Measurements from ENCODE around the gene TMEM38A.
"Not testable (repeated sequence)": the region's sequence is repeated elsewhere in the genome, so short reads cannot be mapped to it uniquely, and the experiment has no call there.

Gene TMEM38A

DNA sequence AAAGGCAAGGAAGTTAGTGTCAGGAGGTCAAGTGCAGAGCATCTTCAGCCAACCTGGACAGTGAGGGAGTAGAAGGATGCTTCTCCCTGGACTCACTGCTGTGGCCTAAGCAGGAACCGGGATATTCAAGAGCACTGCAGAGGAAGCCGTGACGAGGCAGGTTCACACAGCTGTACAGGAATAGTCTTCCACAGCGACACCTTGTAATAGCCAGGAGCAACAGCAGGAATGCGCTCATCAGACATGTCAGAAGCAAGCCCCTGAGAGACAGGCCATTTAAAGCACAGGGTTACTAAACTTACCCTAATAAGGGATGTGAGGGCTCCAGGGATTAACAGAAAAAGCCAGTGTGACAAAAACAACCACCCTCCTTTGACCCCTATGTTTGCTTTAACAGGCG, 29.5 kb upstream of the TMEM38A start:
- DNase-seq, result no peak

DNA sequence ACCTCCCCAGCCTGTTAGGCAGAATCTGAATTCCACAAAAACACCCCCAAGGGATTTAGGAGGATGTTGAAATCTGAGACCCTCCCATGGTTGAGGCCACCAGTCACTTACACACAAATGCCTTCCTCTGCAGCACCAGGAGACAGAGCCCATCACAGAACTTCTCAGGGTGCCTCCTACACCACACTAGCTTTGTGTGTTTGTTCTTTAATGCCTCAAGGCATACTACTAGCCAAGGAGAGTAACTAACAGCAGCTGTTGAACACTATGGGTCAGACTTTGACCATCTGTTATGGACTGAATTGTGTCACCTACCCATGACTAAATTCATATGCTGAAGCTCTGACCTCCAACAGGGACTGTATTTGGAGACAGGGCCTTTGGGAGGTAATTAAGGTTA, 23.4 kb upstream of the TMEM38A start:
- DNase-seq, result no peak

DNA sequence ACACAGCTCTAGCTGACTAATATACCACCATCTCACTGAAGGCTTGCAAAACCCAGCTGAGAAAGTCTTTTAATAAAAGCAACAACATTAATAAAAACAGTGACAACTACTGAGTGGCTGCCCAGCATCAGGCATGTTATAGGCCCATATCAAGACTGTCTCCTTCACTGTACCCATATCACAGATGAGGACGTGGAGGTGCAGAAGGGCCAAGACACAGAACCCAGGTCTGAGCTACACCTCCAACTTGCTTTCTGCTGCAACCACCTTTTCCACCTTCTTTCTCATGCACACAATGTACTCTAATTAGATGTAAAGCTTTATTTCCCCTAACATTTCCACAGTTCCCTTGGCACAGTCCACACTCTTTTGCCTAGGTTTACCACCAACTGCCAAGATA, 22.3 kb upstream of the TMEM38A start:
- no peak for DNase-seq

DNA sequence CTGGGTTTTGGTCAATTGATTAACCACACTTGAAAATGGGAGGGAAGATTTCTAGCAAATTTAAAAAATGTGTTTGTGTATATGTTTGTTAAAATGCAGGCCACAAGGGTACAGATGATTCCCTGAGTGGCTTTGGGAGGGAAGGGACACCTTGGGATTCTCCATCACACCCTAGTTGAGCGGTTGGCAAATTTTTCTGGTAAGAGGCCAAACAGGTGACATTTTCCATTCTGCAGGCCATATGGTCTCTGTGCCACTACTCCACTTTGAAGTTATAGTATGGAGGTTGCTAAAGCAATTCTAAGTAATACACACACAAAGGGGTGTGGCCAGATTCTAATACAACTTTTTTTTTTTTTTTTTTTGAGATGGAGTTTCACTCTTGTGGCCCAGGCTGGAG, 20.0 kb upstream of the TMEM38A start:
- no peak for DNase-seq

DNA sequence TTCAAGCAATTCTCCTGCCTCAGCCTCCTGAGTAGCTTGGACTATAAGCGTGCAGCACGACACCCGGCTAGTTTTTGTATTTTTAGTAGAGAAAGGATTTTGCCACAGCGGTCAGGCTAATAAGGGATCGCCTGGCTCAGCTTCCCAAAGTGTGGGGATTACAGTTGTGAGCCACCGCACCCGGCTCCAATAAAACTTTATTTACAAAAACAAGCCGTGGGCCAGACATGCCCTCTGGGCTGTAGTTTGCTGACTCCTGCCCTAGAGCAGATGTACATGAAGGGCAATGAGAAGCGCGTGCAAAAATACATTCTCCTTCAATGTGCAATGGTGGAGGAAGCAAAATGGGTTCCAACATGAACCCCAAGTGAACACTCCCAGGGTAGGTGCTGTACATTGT, 19.2 kb upstream of the TMEM38A start:
- no peak for DNase-seq

DNA sequence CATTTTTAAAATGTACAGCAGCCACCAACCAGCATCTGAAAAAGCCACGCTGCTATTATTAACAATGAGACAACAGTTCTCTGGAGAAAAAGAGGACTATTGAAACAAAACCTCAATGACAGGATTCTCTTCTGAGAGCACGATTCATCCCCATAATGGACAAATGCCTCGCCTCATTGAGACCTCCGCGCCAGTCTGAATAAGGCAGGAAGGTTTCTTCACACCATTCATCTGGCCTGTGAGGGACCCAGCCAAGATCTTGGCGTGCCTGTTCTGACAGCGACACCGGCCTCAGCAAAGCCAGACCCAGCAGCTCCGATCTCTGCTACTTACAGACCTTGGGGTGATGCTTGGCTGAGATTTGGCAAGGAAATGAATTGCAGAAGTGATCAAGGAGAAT, 15.8 kb upstream of the TMEM38A start:
- peak in 50 of 58 donors; percentile 3 to 89 (median 50) for DNase-seq

DNA sequence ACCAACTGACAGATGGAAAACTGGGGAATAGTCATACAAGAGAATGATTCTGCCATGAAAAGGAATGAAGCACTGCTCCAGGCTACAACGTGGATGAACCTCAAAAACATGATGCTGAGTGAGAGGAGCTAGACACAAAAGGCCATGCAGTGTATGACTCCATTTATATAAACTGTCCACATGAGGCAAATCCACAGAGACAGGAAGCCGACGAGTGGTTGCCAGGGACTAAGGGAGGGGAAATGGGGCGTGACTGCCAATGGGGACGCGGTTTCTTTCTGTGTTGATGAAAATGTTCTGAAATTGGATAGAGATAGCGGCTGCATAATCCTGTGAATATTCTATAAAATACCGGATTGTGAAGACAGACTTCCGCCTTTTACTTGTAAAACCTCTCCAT, 11.2 kb upstream of the TMEM38A start:
- no peak for DNase-seq

DNA sequence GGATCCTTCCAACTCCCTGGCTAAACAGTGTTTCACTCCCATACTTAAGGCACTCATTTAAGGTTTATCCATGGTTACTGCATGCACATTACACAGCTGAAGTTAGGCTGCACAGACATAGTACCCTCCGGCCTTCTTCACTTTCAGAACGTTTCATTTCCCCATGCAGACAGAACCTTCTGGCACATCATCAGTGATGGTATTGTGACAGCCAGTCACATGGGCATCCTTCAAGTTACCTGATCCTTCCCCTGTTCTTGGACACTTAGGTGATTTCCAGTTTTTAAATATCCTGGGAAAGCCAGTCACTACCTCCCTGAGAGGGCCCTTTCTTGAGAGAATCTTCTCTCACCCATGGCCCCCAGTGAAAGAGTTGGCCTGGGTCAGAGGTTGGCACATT, 10.1 kb upstream of the TMEM38A start:
- DNase-seq, result no peak

DNA sequence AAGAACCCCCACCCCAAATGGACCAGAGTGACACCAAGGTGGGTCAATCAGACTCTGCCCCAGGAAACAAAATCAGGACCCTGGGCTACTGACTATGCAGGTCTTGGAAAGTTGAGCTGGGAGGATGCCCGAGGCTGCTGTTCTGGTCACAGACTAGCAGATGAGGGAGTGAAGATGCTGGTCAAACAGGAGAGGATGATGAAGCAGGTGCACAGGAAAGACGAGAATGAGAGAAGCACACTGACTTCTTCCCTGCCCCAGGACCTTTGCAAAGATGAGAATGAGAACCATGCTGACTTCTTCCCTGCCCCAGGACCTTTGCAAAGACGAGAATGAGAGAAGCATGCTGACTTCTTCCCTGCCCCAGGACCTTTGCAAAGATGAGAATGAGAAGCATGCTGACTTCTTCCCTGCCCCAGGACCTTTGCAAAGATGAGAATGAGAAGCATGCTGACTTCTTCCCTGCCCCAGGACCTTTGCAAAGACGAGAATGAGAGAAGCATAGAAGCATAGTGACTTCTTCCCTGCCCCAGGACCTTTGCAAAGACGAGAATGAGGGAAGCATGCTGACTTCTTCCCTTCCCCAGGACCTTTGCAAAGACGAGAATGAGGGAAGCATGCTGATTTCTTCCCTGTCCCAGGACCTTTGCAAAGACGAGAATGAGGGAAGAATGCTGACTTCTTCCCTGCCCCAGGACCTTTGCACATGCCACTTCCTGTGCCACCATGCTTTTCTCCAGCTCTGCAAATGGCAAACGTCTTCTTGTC, 9.3 kb upstream of the TMEM38A start:
- DNase-seq, result not testable (repeated sequence)

DNA sequence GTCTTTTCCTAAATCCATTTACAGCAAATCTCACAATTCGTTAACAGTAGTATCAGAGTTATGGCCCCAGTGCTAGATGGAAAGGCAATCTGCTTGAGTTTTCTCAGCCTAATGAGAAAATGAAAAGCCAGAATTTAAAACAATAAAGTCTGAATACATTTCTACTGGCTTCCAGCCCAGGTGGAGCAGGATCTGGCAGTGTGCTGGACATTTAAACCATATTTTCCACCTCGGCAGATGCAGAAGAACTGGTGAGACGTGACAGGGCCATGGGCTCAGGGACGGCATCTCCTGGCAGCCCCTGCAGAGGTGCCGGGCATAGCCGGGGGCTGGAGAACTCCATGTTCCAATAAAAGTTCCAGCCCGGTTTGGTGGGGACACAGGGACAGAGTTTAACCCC, 8.1 kb upstream of the TMEM38A start:
- DNase-seq, result no peak

DNA sequence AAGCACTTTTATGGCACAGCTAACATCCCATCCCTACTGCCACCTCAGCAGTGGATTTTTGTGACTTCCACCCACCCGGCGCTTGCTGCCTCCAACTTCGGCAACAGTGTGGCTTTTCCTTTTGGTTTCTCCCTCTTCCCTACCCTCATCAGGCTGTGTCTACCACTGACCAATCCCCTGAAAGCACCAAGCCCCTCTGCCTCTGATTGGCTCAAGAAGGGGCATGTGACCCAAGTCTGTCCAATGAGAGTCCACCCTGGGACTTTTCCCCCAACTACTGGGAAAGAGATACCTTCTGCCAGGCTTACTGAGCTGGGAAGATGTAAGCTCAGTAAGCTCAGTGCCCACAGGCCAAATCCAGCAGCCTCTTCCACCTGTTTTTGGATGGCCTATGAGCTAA, 6.8 kb upstream of the TMEM38A start:
- peak in 3 of 58 donors; percentile 3 to 25 (median 8) for DNase-seq

DNA sequence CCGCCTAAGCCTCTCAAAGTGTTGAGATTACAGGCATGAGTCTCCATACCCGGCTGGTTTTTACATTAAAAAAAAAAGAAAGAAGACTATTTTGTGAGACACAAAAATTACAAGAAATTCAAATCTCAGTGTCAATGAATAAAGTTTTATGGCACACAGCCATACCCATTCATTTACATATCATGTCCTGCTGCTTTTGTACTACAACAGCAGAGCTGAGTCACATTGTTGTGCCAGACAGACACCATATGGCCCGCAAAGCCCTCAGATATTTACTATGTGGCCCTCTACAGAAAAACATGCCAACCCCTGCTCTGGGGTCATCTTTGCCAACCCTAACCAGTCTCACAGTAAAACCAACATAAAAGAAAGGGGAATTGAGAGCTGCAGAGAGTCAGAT, 6.3 kb upstream of the TMEM38A start:
- peak in 1 of 58 donors; percentile 1 for DNase-seq

DNA sequence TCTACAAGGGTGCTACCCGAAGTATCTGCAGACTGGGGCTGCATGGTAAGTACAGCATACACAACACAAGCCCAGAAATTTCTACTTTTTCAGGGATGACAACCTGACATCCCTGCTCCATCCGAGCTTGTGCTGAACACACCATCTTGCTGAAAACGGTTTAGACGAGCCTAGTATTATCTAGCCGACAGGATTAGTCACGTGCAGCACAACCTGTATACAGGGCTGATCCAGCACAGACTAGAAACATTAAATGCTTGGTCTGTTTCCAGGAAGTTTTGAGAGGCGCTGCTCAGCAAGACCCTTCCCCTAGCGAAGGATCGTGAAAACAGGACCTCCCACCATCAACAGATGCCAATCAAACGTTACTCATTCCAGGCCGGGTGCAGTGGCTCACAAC, 5.2 kb upstream of the TMEM38A start:
- DNase-seq, result no peak

DNA sequence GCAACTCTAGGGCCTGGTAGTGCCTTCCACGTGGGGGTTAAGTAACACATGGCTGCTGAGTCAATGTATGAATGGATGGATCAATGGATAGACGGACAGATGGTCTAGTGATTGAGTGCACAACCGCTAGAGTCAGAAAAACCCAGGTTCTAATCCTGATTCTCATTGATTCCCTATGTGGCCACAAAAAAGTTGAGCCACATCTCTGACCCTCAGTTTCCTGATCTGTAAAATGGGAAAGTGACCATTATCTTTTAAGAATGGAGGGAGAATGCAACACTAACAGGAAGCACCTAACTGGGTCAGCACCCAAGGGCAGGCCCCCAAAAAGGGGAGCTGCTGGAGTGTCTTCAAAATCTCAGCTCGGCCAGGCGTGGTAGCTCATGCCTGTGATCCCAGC, 3.6 kb upstream of the TMEM38A start:
- DNase-seq, result no peak

DNA sequence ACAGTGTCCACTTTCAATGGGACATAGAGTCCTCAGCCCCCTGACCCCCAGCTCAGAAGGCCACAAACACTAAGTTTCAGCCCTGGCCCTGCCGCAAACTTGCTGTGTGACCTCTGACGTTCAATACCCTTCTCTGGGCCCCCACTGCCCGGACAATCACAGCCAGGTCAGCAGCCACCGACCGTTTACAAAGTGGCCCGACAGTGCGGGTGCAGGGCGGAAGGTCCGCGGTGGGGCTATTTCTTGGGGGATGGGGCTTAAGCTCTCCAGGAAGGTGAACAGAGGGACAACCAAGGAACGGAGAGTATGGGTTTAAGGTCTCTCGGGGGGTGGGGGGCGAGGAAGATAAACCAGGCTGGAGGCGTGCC, 1.5 kb upstream of the TMEM38A start:
- peak in 1 of 58 donors; percentile 41 for DNase-seq

DNA sequence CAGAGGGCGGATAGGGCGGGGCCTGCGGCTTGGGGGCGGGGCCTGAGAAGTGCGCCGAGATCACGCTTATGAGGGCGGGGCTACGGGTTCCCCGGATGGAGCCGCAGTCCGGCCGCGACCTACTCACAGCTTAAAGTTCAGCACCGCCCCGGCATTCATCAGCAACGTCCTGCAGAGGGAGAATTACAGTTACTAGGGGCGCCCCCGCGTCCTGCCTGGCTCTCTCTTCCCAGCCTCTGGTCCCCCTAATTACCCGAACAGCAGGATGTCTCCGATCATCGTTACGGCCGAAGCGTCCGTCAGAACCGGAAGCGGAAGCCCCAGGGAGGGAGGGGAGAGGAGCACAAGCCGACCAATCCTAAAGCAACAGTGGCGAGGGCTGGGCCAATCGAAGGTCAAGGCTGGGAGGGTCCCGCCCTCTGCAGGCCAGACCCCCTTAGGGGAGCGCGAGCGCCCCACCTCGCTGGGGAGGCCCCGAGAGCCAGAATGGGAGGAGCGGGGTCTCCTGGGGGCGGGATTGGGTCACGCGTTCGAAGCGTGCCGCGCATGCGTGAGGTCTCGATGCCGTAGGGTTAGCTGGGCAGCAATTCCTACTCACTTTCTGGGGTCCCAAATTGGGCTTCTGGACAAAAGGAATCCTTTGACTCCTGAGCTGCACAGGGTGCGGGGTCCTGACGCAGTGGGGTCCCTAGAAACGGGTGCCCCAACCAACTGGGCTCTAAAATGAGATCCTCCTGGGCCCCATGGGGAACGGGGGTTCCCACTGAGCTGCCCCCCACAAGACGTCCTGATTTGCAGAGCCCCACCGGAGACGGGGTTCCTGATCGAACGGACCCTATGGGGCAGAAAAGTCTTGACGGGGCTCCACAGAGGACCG, 869 bp upstream of the TMEM38A start, which contains the start of gene SMIM7:
Gene SMIM7 (minus strand): TSS at position 313 of the 877 bp plus-strand sequence. CDS start 34 bp downstream, at position 279.
- DNase-seq, result peak; percentile 88 to 99 (median 98)

DNA sequence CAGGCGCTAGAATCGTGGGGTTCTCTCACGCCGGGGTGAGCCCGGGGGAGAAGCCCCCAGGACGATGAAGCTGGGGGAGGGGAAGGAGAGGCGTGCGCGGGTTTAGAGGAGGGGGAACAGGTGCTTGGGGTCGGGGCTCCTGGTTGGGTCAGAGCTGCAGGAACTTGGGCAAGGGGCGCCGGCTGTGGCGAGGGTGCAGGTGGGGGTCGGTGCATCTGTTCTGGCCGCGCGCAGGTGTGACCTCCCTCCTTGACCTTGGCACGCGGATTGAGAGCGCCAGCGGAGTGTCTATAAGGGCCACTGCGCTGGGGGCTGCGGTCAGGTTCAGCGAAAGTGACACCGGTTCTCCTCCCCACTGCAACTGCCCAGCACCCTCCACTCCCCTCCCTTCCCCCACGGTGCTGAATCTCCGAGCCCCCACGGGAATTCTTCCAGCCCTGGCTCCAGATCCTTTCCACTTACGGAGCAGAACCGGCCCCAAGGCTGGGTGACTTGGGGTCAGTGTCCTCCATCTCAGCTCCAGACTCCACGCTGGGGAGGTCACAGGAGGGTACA, 618 bp downstream of the TMEM38A start:
- peak in 22 of 58 donors; percentile 2 to 46 (median 16) for DNase-seq

DNA sequence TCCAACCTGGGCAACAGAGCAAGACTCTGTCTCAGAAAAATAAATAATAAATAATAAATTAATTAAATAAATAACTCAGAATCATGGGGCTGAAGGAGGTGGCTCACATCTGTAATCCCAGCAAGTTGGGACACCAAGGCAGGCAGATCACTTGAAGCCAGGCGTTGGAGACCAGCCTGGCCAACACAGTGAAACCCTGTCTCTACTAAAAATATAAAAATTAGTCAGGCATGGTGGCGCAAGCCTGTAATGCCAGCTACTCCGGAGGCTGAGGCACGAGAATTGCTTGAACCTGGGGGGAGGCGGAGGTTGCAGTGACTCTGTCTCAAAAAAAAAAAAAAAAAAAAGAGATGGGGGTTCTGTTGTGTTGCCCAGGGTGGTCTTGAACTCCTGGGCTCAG, 7.2 kb downstream of the TMEM38A start:
- DNase-seq, result no peak

DNA sequence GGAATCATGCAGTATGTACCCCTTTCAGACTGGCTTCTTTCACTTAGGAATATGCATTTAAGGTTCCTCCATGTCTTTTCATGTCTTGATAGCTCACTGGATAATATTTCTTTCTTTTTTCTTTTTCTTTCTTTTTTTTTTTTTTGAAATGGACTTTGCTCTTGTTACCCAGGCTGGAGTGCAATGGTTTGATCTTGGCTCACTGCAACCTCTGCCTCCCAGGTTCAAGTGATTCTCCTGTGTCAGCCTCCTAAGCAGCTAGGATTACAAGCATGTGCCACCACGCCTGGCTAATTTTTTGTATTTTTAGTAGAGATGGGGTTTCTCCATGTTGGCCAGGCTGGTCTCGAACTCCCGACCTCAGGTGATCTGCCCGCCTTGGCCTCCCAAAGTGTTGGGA, 7.8 kb downstream of the TMEM38A start:
- not testable (repeated sequence) for DNase-seq

DNA sequence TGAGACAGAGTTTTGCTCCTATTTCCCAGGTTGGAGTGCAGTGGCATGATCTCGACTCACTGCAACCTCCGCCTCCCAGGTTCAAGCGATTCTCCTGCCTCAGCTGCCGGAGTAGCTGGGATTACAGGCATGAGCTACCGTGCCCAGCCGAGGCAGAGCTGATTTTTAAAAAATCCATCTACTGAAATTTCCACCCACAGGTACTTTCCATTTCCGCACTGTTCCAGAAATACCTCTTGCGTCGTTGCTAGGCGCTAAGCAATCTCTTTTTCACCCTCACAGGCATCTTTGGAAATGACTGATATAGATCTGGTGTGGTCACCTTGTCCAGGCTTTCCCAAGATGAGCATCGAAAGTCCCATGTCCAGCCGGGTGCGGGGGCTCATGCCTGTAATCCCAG, 9.4 kb downstream of the TMEM38A start:
- DNase-seq, result peak in 5 of 58 donors; percentile 2 to 12 (median 10)

DNA sequence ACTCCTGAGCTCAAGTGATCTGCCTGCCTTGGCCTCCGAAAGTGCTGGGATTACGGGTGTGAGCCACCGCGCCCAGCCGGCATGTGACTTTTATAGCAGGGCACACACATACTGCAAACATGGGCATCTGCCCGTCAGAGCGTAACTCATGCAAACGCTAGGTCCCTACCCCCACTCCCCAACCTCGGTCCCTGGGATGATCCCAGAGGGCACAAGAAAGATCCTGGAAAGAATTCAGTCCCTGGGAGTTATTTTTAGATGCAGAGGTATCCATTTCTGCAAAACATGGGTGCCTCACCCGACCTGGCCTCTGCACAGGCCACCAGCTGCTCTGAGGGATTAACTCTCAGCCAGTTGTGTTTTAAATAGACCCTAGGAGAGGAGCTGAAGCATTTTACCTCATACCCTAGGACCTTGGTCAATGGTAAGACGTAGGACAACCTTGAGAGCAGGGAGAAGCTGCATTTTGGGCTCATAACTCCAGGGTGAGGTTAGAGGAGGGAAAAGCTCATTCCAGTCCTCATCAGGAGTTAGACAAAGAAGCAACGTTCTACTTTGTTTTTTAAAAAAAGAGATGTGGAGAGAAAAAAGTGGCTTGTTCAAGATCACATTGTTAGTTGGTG, 10.8 kb downstream of the TMEM38A start:
- no peak for DNase-seq

DNA sequence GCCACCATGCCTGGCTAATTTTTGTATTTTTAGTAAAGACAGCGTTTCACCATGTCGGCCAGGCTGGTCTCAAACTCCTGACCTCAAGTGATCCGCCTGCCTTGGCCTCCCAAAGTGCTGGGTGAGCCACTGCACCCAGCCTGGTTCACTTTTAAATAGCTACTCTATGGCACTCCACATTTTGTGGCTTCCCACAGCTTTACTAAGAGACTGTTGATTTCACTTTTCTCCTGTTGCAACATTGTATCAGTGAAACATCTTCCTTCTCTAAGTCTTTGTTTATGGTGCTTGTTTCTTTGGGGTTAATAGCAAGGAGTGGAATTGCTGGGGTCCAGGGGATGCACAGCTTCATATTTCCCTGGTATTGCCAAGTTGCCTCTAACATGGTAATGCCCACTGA, 12.3 kb downstream of the TMEM38A start:
- no peak for DNase-seq
